ENCODE data around the gene CD40. TPM values are rescaled to one million over a fixed set of nuclear protein-coding genes. Genes with fewer than 3 reads are reported as not detected.

The CD40 gene
- total RNA-seq, 1 experiment from 2014 or later, result 7.8 TPM

DNA sequence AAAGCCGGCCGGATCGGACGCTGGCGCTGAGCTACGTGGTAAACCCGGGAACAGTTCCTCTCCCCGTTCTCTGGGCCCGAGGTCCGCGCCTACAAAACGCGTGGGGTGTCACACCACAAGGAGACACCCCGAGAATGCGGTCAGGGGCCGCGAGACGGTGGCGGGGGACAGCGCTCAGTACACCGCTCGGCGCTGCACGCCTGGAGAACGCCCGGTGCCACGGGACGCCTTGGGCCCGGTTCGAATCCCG, 29.0 kb upstream of the CD40 start:
- Histone ChIP-seq H4K91ac (ENCODE audit: insufficient read length, low read depth, low read length) (no peak overlapping the region), H2BK120ac (ENCODE audit: low read depth, low read length, poor library complexity, severe bottlenecking) (no peak overlapping the region), H3K56ac (ENCODE audit: insufficient read length, low read depth, low read length) (no peak overlapping the region), H3K14ac (ENCODE audit: insufficient read depth, low read length) (peak overlapping the region; percentile 94), H3K9me3 (ENCODE audit: control insufficient read depth, low read depth, low read length) (no peaks in the 10 kb centered on the region), H3K4me2 (ENCODE audit: insufficient read depth, insufficient read length, low read length) (peak overlapping the region; percentile 91), H2BK20ac (ENCODE audit: low read depth, low read length, poor library complexity, severe bottlenecking) (no peak overlapping the region), H4K8ac (replicated peaks; ENCODE audit: insufficient read length, low read depth, low read length) (no peak overlapping the region), H2BK5ac (ENCODE audit: insufficient read length, low read length) (no peak overlapping the region), H3K9ac (ENCODE audit: extremely low read depth, insufficient read length, low read length) (peak overlapping the region; percentile 92), H4K5ac (ENCODE audit: insufficient read length, low read depth, low read length) (no peak overlapping the region), H3K4ac (ENCODE audit: low read depth, low read length) (no peak overlapping the region; the same call in 1 of the 2 replicates), H3K27me3 (ENCODE audit: insufficient read depth, low read length) (no peaks in the 10 kb centered on the region), H4K20me1 (ENCODE audit: control insufficient read depth, insufficient read depth, insufficient read length) (no peaks in the 10 kb centered on the region), H2AFZ (ENCODE audit: low read length) (no peak overlapping the region), H3K23ac (ENCODE audit: insufficient read length, low read depth, low read length) (no peak overlapping the region), H3K4me1 (ENCODE audit: insufficient read depth, low read length) (no peaks in the 10 kb centered on the region), H2BK15ac (ENCODE audit: low read depth, low read length) (no peak overlapping the region), H2BK12ac (ENCODE audit: insufficient read length, low read depth, low read length) (no peak overlapping the region), H3T11ph (ENCODE audit: low read length) (no peak overlapping the region), H3K23me2 (ENCODE audit: insufficient read length, low read depth, low read length, poor library complexity, severe bottlenecking) (peaks cover 9% of the 10 kb centered on the region), H3K27ac (ENCODE audit: insufficient read length, low read depth, low read length) (no peak overlapping the region), H3K79me1 (ENCODE audit: insufficient read depth, low read depth, low read length, poor library complexity, severe bottlenecking) (peaks cover 11% of the 10 kb centered on the region), H3K18ac (ENCODE audit: insufficient read length, low read depth, low read length) (peak overlapping the region; percentile 94), H2AK5ac (ENCODE audit: insufficient read length, low read length) (no peak overlapping the region), H3K79me2 (ENCODE audit: insufficient read depth, low read length) (peaks cover 29% of the 10 kb centered on the region; the same call in 1 of the 2 replicates)
- H3K4me1 Mint-ChIP-seq, result peaks cover 29 to 30% of the 10 kb centered on the region in 2 experiments
- DNase-seq, result no peak
- no peaks in the 10 kb centered on the region for H3K27me3 Mint-ChIP-seq (ENCODE audit: low read depth)
- no peaks in the 10 kb centered on the region for H3K36me3 Mint-ChIP-seq (ENCODE audit: insufficient read depth in 1 of 3, low read depth in 3 of 3)
- peak overlapping the region; percentile 88 to 92 for H3K4me3 Mint-ChIP-seq
- TF ChIP-seq, protein P1, sequence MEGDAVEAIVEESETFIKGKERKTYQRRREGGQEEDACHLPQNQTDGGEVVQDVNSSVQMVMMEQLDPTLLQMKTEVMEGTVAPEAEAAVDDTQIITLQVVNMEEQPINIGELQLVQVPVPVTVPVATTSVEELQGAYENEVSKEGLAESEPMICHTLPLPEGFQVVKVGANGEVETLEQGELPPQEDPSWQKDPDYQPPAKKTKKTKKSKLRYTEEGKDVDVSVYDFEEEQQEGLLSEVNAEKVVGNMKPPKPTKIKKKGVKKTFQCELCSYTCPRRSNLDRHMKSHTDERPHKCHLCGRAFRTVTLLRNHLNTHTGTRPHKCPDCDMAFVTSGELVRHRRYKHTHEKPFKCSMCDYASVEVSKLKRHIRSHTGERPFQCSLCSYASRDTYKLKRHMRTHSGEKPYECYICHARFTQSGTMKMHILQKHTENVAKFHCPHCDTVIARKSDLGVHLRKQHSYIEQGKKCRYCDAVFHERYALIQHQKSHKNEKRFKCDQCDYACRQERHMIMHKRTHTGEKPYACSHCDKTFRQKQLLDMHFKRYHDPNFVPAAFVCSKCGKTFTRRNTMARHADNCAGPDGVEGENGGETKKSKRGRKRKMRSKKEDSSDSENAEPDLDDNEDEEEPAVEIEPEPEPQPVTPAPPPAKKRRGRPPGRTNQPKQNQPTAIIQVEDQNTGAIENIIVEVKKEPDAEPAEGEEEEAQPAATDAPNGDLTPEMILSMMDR (conservative IDR thresholded peaks at IDR 0.05), result no peak
- no CpG with 5 or more reads among the region's 31 CpGs for whole genome bisulfite sequencing (ENCODE audit: extremely low coverage, insufficient read length, low lambda C conversion rate)
- H3K9me3 Mint-ChIP-seq, result peaks cover 0 to 3% of the 10 kb centered on the region in 2 experiments; a peak in 1 of 5 replicates
- H3K27ac Mint-ChIP-seq, result peak overlapping the region in 2 of 3 experiments; percentile 85 to 95; a peak in 3 of 7 replicates
